Cerebellar cortex (tissue), 1 donor: ENCODE results near the gene DYRK1A.
"Not testable (repeated sequence)": the region's sequence is repeated elsewhere in the genome, so short reads cannot be mapped to it uniquely, and the experiment has no call there.

Experiments
- DNase-seq: peaks from one replicate; pipeline ENCODE4 v3.0.0-alpha.2; 2015; ENCODE audit warnings: low spot score

The DYRK1A gene

GRCh38 chr21:37483776-37484175 is 117.2 kb downstream of the DYRK1A start:
- no peak for DNase-seq

DNA sequence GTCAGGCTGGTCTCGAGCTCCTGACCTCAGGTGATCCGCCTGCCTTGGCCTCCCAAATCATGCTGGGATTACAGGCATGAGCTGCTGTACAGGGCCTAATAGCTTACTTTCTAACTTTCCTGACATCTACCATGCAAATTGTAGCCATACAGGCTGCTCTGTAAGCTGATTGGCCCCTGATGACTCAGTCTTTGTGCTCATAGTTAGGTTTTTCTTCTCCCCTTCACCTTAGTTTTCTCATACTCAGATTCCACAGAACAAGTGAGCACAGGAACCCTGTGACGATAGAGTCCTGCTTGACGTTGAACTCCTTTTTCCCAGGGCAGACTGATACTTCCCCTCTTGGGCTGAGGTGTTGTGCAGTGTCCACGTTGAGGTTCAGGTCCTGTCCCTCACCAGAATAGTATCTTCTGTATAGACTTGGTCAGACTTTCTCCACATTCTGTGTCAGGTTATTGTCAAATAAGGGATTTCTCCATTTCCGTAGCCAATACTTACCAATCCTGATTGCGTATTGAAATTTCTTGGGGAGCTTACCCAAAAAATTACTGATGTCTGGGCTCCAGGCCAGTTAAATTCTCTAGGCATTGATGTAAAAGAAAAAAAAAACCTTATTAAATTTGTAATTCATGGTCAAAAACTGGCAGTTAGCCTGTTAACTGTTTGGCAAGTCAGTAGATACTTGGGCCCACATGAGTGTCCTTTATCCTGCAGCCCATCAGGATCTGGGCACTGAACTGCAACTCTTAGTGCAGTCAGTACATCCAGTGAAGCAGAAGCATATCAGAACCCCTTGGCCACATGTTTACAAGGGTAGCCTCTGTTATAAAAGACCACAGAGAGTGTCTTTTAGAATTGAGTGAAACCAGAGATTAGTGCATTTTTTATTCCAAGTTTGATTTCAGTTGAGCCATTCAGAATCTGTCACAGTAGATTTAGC is 118.2 kb downstream of the DYRK1A start:
- no peak for DNase-seq

DNA sequence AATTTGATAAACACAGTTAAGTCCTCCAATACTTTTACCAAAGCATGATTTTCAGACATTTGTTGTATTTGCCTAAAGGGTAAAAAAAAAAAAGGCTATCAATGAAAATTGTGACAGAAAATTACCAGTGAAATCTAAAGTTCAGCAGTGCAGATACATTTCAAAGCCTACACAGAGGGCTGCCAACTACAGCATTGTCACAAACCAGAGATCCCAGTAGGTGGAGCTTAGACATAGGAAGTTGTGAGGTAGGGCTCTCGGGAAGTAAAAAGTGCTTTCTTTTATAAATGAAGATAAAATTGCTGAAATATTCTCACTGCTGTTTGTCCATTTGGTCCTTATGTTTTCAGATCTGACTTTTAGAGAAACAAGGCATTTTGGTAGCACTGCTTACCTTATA is 123.0 kb downstream of the DYRK1A start:
- no peak for DNase-seq

GRCh38 chr21:37490084-37490483 is 123.5 kb downstream of the DYRK1A start:
- no peak for DNase-seq

GRCh38 chr21:37496972-37497371 is 130.4 kb downstream of the DYRK1A start:
- no peak for DNase-seq

DNA sequence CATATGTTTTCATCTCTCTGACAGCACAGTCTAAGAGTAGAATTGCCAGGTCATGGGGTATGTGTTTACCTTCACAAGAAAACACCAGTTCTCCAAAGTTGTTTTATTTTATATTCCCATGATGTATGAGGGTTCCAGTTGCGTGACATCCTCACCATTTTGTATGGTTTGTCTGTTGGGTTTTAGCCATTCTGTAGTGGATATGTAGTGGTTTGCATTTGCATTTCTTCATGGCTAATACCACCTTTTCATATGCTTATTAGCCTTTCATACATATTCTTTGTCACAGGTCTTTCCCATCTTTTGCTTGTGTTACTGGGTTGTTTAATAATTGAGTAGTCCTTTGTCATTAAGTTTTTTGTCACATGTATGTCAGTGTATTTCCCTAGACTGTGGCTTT is 132.1 kb downstream of the DYRK1A start:
- no peak for DNase-seq

GRCh38 chr21:37502947-37503346 is 136.4 kb downstream of the DYRK1A start:
- no peak for DNase-seq

DNA sequence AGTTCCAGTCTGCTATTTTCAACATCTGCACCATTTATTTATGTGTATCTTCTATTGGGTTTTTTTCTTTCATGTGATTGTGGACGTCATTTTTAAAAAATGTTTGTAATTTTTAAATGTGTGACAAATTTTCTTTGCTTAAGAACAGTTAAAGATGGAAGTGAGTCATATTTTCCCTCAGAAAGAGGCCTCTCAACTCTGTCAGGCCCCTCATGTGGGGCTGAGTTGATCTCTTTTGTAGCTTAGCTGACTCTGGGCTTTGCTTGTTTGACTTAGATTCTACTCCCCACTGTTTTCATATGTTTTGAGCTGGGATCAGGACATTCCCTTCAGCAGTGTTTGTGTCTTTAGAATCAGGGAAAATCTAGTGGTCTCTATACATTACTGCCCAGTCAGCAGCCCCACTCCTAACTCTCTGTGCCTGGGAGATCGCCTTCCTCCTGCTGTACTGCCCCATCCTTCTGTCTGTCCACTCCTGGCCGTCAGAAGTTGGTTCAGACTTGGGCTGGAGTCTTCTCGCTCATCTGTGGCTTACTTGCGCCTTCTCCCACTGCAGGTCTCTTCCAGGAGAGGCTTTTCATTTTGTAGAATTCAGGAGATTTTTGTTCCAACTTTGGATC is 137.4 kb downstream of the DYRK1A start:
- DNase-seq, result no peak

DNA sequence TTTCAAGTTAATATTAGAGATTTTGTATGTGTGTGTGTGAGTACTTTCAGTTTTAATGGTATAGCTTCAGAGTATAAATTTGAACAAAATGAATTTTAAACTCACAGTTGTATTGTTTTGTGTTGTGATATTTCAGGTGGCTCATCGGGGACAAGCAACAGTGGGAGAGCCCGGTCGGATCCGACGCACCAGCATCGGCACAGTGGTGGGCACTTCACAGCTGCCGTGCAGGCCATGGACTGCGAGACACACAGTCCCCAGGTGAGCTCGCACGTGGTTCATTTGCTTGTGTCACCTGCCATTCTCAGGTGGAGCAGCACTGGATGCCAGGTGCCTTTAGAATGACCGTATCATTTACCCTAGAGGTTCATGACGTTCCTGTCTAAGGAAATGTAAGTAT is 139.4 kb downstream of the DYRK1A start:
- no peak for DNase-seq

DNA sequence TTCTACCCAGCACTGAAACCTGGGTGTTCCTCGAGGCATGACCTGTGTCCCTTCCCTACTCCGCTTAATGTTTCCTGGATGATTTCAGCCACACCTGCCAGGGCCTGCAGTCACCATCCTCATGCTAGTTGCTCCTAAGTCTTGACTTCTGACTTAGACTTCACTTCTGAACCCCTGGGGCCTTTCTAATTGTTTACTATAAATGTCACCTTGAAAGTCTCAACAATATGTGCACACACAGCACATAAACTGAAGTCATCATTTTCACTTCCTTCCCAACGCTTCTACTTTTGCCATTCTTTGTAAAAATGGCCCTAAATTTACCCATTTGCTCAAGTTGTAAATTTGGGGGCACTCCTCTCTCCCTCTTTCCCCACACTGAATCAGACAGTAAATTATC is 141.1 kb downstream of the DYRK1A start:
- DNase-seq, result no peak

GRCh38 chr21:37508341-37508740 is 141.8 kb downstream of the DYRK1A start:
- no peak for DNase-seq

- DNase-seq, result no peak
Observed at GRCh38 chr21:37509802-37510393, 143.3 kb downstream of the DYRK1A start.

GRCh38 chr21:37511848-37512247 is 145.3 kb downstream of the DYRK1A start:
- DNase-seq, result no peak

DNA sequence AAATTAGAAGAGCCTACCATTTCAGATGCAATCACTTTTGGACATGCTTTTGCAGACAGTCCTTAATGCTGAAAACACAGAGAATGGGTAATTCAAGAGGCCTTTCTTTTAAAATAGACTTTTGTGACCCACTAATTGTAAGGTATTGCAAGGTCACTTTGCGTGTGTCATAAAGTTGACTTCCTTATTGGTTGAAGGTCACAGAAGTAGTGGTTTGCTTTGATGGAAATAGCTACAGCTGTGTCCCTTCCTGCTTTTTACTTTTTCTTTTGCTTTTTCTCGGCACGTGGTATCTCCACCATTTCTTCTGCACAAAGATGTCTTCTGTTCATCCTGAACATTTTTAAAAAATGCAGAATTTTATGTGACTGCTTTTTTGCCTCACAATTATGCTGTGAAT is 146.8 kb downstream of the DYRK1A start:
- no peak for DNase-seq

DNA sequence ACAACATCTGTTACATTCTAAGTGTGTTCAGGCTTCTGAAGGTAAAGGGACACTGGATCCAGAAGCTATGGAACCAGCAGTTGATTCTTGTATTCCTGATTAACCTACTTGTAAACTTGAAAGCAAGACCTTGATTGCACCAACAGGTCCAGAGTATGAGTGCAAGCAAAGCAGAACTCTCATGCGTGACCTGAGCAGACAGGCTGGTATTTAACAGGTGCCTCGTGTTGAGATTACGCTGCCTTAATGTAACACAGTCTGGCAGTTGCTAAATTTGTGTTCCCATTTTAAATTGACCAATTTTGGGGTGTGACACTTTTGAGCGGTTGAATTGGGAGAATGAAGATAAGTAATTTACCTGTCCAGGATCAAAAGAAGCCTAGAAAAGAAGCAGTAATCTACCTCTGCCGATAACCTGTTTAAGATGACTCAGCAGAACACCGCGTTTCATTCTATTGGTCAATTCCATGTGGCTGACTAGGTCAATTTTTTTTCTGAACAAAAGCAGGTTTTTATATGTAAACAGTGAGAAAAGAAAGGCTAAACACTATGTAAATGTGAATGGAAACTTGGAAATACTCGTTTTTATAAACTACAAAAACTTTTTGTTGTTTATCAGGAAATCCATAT is 147.6 kb downstream of the DYRK1A start:
- no peak for DNase-seq

GRCh38 chr21:37516998-37517397 is 150.4 kb downstream of the DYRK1A start:
- no peak for DNase-seq

GRCh38 chr21:37520801-37521200 is 154.2 kb downstream of the DYRK1A start:
- DNase-seq, result no peak

GRCh38 chr21:37521658-37522057 is 155.1 kb downstream of the DYRK1A start:
- no peak for DNase-seq

GRCh38 chr21:37522641-37523295 is 156.2 kb downstream of the DYRK1A start:
- no peak for DNase-seq

GRCh38 chr21:37524944-37525343 is 158.4 kb downstream of the DYRK1A start:
- not testable (repeated sequence) for DNase-seq

DNA sequence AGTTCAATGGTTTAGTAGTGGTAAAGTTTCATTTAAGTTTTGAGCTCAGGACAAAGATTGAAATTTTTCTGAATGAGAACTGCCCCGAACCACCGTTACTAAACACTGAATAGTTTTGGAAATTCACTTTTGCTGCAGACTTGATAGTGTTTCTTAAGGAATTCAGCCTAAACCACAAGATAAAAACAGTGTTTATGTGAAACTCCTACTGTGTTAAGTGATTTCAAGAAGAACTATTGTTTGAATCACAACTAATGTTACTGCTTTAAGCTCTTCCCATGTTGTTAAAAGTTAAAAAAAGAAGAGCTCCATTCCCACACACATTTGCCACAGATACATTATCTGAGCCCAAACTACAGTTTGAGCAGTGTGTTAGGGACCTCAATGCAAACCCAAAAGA is 159.2 kb downstream of the DYRK1A start:
- DNase-seq, result no peak

GRCh38 chr21:37527103-37527502 is 160.5 kb downstream of the DYRK1A start:
- no peak for DNase-seq
